ENCODE data around the gene BCKDHB. TPM values are rescaled to one million over a fixed set of nuclear protein-coding genes. Genes with fewer than 3 reads are reported as not detected.

The BCKDHB gene
- total and polyA plus RNA-seq, 2 donors (not counting 1 experiment from before 2014, with no cell fraction given), result 9.6 to 20.1 TPM

- CTCF ChIA-PET, result interaction anchor here (2.5 kb wide), 1 partner anchor 139 kb away, joined by 9 read pairs; no protein-coding TSS in a partner anchor
- H3K4me2 ChIP-seq (replicated peaks; ENCODE audit: low read depth, low read length, poor library complexity, severe bottlenecking), result no peak overlapping the region
- no peaks in the 10 kb centered on the region for H3K9me3 ChIP-seq (ENCODE audit: control extremely low read depth in 1 of 3, control insufficient read depth in 2 of 3, insufficient read depth in 1 of 3, low read length in 2 of 3)
- H2AFZ ChIP-seq (ENCODE audit: insufficient read depth, low read depth, low read length, poor library complexity, severe bottlenecking), result no peak overlapping the region
- POLR2A ChIA-PET, result no interaction called here
- H3K36me3 ChIP-seq (replicated peaks in 1 of 2; ENCODE audit: control extremely low read depth in 1 of 2, control insufficient read depth in 1 of 2, extremely low read depth in 1 of 2, insufficient read depth in 2 of 2, low read length in 1 of 2), result no peaks in the 10 kb centered on the region
- no peak overlapping the region for H3K9ac ChIP-seq (ENCODE audit: low read length)
- H3K27ac ChIP-seq (ENCODE audit: low read length in 2 of 2), result no peak overlapping the region
- H3K4me3 Mint-ChIP-seq, result no peak overlapping the region
- peaks cover 0 to 2% (median 0%) of the 10 kb centered on the region in 4 experiments for H3K27me3 ChIP-seq (replicated peaks in 1 of 4; ENCODE audit: control extremely low read depth in 1 of 4, control insufficient read depth in 3 of 4, insufficient read depth in 4 of 4, low read length in 3 of 4)
- no peaks in the 10 kb centered on the region for H3K79me2 ChIP-seq (ENCODE audit: control insufficient read depth, insufficient read depth, low read length)
- no peak overlapping the region for H3K4me3 ChIP-seq (ENCODE audit: control extremely low read depth in 1 of 5, extremely low read depth in 1 of 5, insufficient read depth in 1 of 5, low read depth in 2 of 5, low read length in 4 of 5)
- no peak overlapping the region for H3K27ac Mint-ChIP-seq
- H3K9me3 Mint-ChIP-seq (ENCODE audit: insufficient read depth), result no peaks in the 10 kb centered on the region
- no peak for DNase-seq
- no peaks in the 10 kb centered on the region for H4K20me1 ChIP-seq (ENCODE audit: control insufficient read depth, insufficient read depth, low read length, poor library complexity, severe bottlenecking)
- ATAC-seq (ENCODE audit: low read depth), result no peak
- H3K4me1 ChIP-seq (ENCODE audit: control insufficient read depth in 2 of 2, insufficient read depth in 2 of 2, low read length in 2 of 2), result no peaks in the 10 kb centered on the region
- 100% methylated on average over 4 of the region's 6 CpGs for WGBS (ENCODE audit: insufficient coverage)
- H3K4me1 Mint-ChIP-seq, result no peaks in the 10 kb centered on the region
- H3K27me3 Mint-ChIP-seq, result peaks cover 27% of the 10 kb centered on the region
- TF ChIP-seq CTCF (IDR thresholded peaks at IDR 0.05) (no peak), EZH2 (IDR thresholded peaks at IDR 0.05; ENCODE audit: borderline replicate concordance, insufficient read depth, low read depth, low read length, poor library complexity, severe bottlenecking) (no peak)
- intact Hi-C loops (cut with micrococcal nuclease), result no loop called here
These were observed 17.8 kb upstream of the BCKDHB start for GRCh38 chr6:80088637-80089036.

GRCh38 chr6:80091506-80091905 lies 15.0 kb upstream of the BCKDHB start:
- H3K79me2 ChIP-seq (ENCODE audit: control insufficient read depth, insufficient read depth, low read length), result no peaks in the 10 kb centered on the region
- no peak overlapping the region for H3K4me3 ChIP-seq (ENCODE audit: control extremely low read depth in 1 of 5, extremely low read depth in 1 of 5, insufficient read depth in 1 of 5, low read depth in 2 of 5, low read length in 4 of 5)
- intact Hi-C loops (cut with micrococcal nuclease), result loop anchor here (5.0 kb wide), 2 partner anchors 224 to 314 kb away; no protein-coding TSS in a partner anchor
- Mint-ChIP-seq H3K27me3 (peaks cover 28% of the 10 kb centered on the region), H3K9me3 (ENCODE audit: insufficient read depth) (no peaks in the 10 kb centered on the region), H3K4me1 (no peaks in the 10 kb centered on the region), H3K27ac (no peak overlapping the region), H3K4me3 (no peak overlapping the region)
- H2AFZ ChIP-seq (ENCODE audit: insufficient read depth, low read depth, low read length, poor library complexity, severe bottlenecking), result no peak overlapping the region
- TF ChIP-seq CTCF (IDR thresholded peaks at IDR 0.05) (no peak), EZH2 (IDR thresholded peaks at IDR 0.05; ENCODE audit: borderline replicate concordance, insufficient read depth, low read depth, low read length, poor library complexity, severe bottlenecking) (no peak)
- no peak for ATAC-seq (ENCODE audit: low read depth)
- peaks cover 0 to 2% (median 0%) of the 10 kb centered on the region in 4 experiments for H3K27me3 ChIP-seq (replicated peaks in 1 of 4; ENCODE audit: control extremely low read depth in 1 of 4, control insufficient read depth in 3 of 4, insufficient read depth in 4 of 4, low read length in 3 of 4)
- H3K9me3 ChIP-seq (ENCODE audit: control extremely low read depth in 1 of 3, control insufficient read depth in 2 of 3, insufficient read depth in 1 of 3, low read length in 2 of 3), result no peaks in the 10 kb centered on the region
- no peak for DNase-seq
- H4K20me1 ChIP-seq (ENCODE audit: control insufficient read depth, insufficient read depth, low read length, poor library complexity, severe bottlenecking), result no peaks in the 10 kb centered on the region
- no peak overlapping the region for H3K4me2 ChIP-seq (replicated peaks; ENCODE audit: low read depth, low read length, poor library complexity, severe bottlenecking)
- POLR2A ChIA-PET, result no interaction called here
- H3K4me1 ChIP-seq (ENCODE audit: control insufficient read depth in 2 of 2, insufficient read depth in 2 of 2, low read length in 2 of 2), result no peaks in the 10 kb centered on the region
- H3K9ac ChIP-seq (ENCODE audit: low read length), result no peak overlapping the region
- H3K27ac ChIP-seq (ENCODE audit: low read length in 2 of 2), result no peak overlapping the region
- CTCF ChIA-PET, result interaction anchor here (0.7 kb wide), 1 partner anchor 521 kb away, joined by 4 read pairs; no protein-coding TSS in a partner anchor
- H3K36me3 ChIP-seq (replicated peaks in 1 of 2; ENCODE audit: control extremely low read depth in 1 of 2, control insufficient read depth in 1 of 2, extremely low read depth in 1 of 2, insufficient read depth in 2 of 2, low read length in 1 of 2), result no peaks in the 10 kb centered on the region

Measured in B cell (primary cell).